ENCODE results near the gene PIM1. TPM values are rescaled to one million over a fixed set of nuclear protein-coding genes. Genes with fewer than 3 reads are reported as not detected.

Gene PIM1
- total and polyA plus RNA-seq, 9 of the 15 experiments (the other 6 are each of a cell fraction or from before 2014, with no cell fraction given) = 19.0 to 789 (median 212) TPM

DNA sequence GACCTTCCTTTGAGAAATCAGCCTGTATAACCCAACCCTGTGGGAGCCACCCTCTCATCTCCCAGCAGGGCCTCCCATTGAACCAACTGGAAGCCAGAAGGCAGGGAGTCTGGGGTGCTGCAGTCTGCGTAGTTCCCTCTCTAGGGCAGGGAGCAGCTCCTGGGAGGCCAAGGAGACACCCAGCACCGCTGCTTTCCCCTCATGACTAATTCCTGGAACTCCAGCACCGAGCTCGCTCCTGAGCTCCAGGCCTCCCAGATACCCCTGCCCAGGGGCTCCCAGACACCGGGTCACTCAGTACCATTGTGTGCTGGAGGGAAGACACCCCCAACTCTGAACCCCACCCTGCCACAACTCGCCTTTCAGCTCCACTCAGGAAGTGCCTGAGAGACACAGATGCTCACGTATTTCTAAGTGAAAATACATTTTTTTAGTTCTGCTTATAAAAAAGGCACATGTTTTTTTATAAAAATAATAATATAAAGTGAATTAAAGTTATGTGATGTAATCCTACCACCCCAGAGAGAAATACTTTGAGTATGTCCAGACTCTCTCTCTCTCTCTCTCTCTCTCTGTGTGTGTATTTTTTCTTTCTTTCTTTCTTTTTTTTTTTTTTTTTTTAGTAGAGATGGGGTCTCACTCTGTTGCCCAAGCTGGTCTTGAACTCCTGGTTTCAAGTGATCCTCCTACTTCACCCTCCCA, 17.5 kb downstream of the PIM1 start (continued):
- TF ChIP-seq, protein P1, sequence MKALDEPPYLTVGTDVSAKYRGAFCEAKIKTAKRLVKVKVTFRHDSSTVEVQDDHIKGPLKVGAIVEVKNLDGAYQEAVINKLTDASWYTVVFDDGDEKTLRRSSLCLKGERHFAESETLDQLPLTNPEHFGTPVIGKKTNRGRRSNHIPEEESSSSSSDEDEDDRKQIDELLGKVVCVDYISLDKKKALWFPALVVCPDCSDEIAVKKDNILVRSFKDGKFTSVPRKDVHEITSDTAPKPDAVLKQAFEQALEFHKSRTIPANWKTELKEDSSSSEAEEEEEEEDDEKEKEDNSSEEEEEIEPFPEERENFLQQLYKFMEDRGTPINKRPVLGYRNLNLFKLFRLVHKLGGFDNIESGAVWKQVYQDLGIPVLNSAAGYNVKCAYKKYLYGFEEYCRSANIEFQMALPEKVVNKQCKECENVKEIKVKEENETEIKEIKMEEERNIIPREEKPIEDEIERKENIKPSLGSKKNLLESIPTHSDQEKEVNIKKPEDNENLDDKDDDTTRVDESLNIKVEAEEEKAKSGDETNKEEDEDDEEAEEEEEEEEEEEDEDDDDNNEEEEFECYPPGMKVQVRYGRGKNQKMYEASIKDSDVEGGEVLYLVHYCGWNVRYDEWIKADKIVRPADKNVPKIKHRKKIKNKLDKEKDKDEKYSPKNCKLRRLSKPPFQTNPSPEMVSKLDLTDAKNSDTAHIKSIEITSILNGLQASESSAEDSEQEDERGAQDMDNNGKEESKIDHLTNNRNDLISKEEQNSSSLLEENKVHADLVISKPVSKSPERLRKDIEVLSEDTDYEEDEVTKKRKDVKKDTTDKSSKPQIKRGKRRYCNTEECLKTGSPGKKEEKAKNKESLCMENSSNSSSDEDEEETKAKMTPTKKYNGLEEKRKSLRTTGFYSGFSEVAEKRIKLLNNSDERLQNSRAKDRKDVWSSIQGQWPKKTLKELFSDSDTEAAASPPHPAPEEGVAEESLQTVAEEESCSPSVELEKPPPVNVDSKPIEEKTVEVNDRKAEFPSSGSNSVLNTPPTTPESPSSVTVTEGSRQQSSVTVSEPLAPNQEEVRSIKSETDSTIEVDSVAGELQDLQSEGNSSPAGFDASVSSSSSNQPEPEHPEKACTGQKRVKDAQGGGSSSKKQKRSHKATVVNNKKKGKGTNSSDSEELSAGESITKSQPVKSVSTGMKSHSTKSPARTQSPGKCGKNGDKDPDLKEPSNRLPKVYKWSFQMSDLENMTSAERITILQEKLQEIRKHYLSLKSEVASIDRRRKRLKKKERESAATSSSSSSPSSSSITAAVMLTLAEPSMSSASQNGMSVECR (CRISPR knock-in tag; IDR thresholded peaks at IDR 0.05) = no peak
- TF ChIP-seq, protein P2, sequence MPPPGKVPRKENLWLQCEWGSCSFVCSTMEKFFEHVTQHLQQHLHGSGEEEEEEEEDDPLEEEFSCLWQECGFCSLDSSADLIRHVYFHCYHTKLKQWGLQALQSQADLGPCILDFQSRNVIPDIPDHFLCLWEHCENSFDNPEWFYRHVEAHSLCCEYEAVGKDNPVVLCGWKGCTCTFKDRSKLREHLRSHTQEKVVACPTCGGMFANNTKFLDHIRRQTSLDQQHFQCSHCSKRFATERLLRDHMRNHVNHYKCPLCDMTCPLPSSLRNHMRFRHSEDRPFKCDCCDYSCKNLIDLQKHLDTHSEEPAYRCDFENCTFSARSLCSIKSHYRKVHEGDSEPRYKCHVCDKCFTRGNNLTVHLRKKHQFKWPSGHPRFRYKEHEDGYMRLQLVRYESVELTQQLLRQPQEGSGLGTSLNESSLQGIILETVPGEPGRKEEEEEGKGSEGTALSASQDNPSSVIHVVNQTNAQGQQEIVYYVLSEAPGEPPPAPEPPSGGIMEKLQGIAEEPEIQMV (tag; conservative IDR thresholded peaks at IDR 0.05; ENCODE audit: low read depth) = no peak
- TF ChIP-seq CEBPG (CRISPR knock-in tag; IDR thresholded peaks at IDR 0.05) = no peak
- 0 out of 4 replicates have a peak, but pooled peaks have one; percentile 9 to 46 for TF ChIP-seq CEBPG (tag; conservative IDR thresholded peaks at IDR 0.05 in 1 of 2, IDR thresholded peaks at IDR 0.05 in 1 of 2)
- TF ChIP-seq USF1 (CRISPR knock-in tag; IDR thresholded peaks at IDR 0.05) = no peak
- no peak for TF ChIP-seq CBFA2T3 (IDR thresholded peaks at IDR 0.05)
- no peak for TF ChIP-seq ZNF134 (CRISPR knock-in tag; conservative IDR thresholded peaks at IDR 0.05)
- TF ChIP-seq E2F3 (CRISPR knock-in tag; IDR thresholded peaks at IDR 0.05) = peak; percentile 55
- no peak for TF ChIP-seq HMG20B (CRISPR knock-in tag; IDR thresholded peaks at IDR 0.05)
- TF ChIP-seq RBBP5 (IDR thresholded peaks at IDR 0.05; ENCODE audit: borderline replicate concordance, insufficient read depth, low read length, poor library complexity, severe bottlenecking) = no peak
- no peak for TF ChIP-seq STAT5B (CRISPR knock-in tag; IDR thresholded peaks at IDR 0.05)
- TF ChIP-seq RBM14 (IDR thresholded peaks at IDR 0.05; ENCODE audit: borderline replicate concordance, insufficient read depth, low read depth, low read length) = no peak
- TF ChIP-seq, protein P3, sequence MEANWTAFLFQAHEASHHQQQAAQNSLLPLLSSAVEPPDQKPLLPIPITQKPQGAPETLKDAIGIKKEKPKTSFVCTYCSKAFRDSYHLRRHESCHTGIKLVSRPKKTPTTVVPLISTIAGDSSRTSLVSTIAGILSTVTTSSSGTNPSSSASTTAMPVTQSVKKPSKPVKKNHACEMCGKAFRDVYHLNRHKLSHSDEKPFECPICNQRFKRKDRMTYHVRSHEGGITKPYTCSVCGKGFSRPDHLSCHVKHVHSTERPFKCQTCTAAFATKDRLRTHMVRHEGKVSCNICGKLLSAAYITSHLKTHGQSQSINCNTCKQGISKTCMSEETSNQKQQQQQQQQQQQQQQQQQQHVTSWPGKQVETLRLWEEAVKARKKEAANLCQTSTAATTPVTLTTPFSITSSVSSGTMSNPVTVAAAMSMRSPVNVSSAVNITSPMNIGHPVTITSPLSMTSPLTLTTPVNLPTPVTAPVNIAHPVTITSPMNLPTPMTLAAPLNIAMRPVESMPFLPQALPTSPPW (CRISPR knock-in tag; IDR thresholded peaks at IDR 0.05) = peak; percentile 52
- TF ChIP-seq SUPT5H (IDR thresholded peaks at IDR 0.05) = no peak
- no peak for TF ChIP-seq TEAD2 (tag; IDR thresholded peaks at IDR 0.05)
- no peak for TF ChIP-seq ZNF41 (CRISPR knock-in tag; conservative IDR thresholded peaks at IDR 0.05)
- no peak for TF ChIP-seq FOXA3 (CRISPR knock-in tag; conservative IDR thresholded peaks at IDR 0.05 in 1 of 2, IDR thresholded peaks at IDR 0.05 in 1 of 2)
- peak; percentile 72; the same call in 1 of the 2 replicates for TF ChIP-seq CXXC5 (CRISPR knock-in tag; IDR thresholded peaks at IDR 0.05)
